Measurements from ENCODE around the gene WDR36. TPM values are rescaled to one million over a fixed set of nuclear protein-coding genes. Genes with fewer than 3 reads are reported as not detected.

Gene WDR36
- total and polyA plus RNA-seq, 2 of the 8 experiments (the other 6 are each of a cell fraction or from before 2014, with no cell fraction given): 9.3 to 41.8 TPM

DNA sequence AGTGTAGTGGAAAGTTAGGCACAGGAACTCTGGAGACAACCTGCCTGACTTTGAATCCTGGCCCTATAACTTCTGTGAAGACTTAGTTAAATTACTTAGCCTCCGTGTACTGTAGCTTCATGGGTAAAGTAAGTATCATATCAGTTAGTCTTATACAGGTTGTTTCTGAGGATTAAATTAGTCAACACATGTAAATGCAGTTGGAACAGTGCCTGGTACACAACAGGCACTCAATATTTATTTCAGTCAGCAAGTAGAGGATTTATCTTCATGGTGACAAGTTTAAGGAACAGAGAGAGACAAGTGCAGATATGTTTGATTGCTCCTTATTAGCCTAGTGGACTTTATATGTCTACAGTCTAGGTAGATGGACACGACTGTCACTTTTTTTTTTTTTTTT, 17.9 kb upstream of the WDR36 start (continued):
- TF ChIP-seq, protein P1, sequence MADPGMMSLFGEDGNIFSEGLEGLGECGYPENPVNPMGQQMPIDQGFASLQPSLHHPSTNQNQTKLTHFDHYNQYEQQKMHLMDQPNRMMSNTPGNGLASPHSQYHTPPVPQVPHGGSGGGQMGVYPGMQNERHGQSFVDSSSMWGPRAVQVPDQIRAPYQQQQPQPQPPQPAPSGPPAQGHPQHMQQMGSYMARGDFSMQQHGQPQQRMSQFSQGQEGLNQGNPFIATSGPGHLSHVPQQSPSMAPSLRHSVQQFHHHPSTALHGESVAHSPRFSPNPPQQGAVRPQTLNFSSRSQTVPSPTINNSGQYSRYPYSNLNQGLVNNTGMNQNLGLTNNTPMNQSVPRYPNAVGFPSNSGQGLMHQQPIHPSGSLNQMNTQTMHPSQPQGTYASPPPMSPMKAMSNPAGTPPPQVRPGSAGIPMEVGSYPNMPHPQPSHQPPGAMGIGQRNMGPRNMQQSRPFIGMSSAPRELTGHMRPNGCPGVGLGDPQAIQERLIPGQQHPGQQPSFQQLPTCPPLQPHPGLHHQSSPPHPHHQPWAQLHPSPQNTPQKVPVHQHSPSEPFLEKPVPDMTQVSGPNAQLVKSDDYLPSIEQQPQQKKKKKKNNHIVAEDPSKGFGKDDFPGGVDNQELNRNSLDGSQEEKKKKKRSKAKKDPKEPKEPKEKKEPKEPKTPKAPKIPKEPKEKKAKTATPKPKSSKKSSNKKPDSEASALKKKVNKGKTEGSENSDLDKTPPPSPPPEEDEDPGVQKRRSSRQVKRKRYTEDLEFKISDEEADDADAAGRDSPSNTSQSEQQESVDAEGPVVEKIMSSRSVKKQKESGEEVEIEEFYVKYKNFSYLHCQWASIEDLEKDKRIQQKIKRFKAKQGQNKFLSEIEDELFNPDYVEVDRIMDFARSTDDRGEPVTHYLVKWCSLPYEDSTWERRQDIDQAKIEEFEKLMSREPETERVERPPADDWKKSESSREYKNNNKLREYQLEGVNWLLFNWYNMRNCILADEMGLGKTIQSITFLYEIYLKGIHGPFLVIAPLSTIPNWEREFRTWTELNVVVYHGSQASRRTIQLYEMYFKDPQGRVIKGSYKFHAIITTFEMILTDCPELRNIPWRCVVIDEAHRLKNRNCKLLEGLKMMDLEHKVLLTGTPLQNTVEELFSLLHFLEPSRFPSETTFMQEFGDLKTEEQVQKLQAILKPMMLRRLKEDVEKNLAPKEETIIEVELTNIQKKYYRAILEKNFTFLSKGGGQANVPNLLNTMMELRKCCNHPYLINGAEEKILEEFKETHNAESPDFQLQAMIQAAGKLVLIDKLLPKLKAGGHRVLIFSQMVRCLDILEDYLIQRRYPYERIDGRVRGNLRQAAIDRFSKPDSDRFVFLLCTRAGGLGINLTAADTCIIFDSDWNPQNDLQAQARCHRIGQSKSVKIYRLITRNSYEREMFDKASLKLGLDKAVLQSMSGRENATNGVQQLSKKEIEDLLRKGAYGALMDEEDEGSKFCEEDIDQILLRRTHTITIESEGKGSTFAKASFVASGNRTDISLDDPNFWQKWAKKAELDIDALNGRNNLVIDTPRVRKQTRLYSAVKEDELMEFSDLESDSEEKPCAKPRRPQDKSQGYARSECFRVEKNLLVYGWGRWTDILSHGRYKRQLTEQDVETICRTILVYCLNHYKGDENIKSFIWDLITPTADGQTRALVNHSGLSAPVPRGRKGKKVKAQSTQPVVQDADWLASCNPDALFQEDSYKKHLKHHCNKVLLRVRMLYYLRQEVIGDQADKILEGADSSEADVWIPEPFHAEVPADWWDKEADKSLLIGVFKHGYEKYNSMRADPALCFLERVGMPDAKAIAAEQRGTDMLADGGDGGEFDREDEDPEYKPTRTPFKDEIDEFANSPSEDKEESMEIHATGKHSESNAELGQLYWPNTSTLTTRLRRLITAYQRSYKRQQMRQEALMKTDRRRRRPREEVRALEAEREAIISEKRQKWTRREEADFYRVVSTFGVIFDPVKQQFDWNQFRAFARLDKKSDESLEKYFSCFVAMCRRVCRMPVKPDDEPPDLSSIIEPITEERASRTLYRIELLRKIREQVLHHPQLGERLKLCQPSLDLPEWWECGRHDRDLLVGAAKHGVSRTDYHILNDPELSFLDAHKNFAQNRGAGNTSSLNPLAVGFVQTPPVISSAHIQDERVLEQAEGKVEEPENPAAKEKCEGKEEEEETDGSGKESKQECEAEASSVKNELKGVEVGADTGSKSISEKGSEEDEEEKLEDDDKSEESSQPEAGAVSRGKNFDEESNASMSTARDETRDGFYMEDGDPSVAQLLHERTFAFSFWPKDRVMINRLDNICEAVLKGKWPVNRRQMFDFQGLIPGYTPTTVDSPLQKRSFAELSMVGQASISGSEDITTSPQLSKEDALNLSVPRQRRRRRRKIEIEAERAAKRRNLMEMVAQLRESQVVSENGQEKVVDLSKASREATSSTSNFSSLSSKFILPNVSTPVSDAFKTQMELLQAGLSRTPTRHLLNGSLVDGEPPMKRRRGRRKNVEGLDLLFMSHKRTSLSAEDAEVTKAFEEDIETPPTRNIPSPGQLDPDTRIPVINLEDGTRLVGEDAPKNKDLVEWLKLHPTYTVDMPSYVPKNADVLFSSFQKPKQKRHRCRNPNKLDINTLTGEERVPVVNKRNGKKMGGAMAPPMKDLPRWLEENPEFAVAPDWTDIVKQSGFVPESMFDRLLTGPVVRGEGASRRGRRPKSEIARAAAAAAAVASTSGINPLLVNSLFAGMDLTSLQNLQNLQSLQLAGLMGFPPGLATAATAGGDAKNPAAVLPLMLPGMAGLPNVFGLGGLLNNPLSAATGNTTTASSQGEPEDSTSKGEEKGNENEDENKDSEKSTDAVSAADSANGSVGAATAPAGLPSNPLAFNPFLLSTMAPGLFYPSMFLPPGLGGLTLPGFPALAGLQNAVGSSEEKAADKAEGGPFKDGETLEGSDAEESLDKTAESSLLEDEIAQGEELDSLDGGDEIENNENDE (IDR thresholded peaks at IDR 0.05; ENCODE audit: insufficient replicate concordance, low read length): no peak
